Neuronal stem cell (in vitro differentiated cells): ENCODE measurements around the gene SLITRK3.

ENCODE experiments used
- DNase-seq: peaks from one replicate; pipeline ENCODE4 v3.0.0-alpha.2; 2013; ENCODE audit warnings: low spot score
- H2AFZ ChIP-seq: one replicate; pipeline ENCODE4 v1.6.1; 2013; ENCODE audit warnings: mild to moderate bottlenecking, low read length, inconsistent platforms
- H2AK5ac ChIP-seq: 2 replicates; pipeline ENCODE4 v1.6.1; 2013; ENCODE audit warnings: low read depth, mild to moderate bottlenecking, inconsistent platforms, low read length, moderate library complexity, mixed read lengths
- H2BK120ac ChIP-seq: 2 replicates; pipeline ENCODE4 v1.6.1; 2013; ENCODE audit warnings: low read depth, mild to moderate bottlenecking, inconsistent platforms, low read length, moderate library complexity, mixed read lengths
- H2BK12ac ChIP-seq: one replicate; pipeline ENCODE4 v1.6.1; 2013; ENCODE audit warnings: low read length, inconsistent platforms
- H2BK15ac ChIP-seq: 2 replicates; pipeline ENCODE4 v1.6.1; 2013; ENCODE audit warnings: mild to moderate bottlenecking, low read length, inconsistent platforms, mixed read lengths
- H2BK5ac ChIP-seq: one replicate; pipeline ENCODE4 v1.6.1; 2013; ENCODE audit warnings: inconsistent platforms, mild to moderate bottlenecking, low read length, moderate library complexity
- H3K14ac ChIP-seq: one replicate; pipeline ENCODE4 v1.6.1; 2013; ENCODE audit warnings: low read length, inconsistent platforms
- H3K18ac ChIP-seq: 2 replicates; pipeline ENCODE4 v1.6.1; 2013; ENCODE audit warnings: low read length, inconsistent platforms
- H3K23ac ChIP-seq: 2 replicates; pipeline ENCODE4 v1.6.1; 2013; ENCODE audit warnings: low read depth, mild to moderate bottlenecking, mixed read lengths, low read length, inconsistent platforms; ENCODE audit not compliant: poor library complexity
- H3K27ac ChIP-seq: replicated peaks from 3 replicates; pipeline ENCODE4 v1.5.1; 2013; ENCODE audit warnings: low read length, inconsistent platforms
- H3K27me3 ChIP-seq, 3 experiments: 2 replicates each; pipeline ENCODE4 v1.6.1; 2013; ENCODE audit warnings: low read length in 3 of 3, mild to moderate bottlenecking in 2 of 3, inconsistent platforms in 1 of 3, low read depth in 1 of 3, mixed read lengths in 1 of 3, moderate library complexity in 1 of 3; ENCODE audit not compliant: control insufficient read depth in 3 of 3, insufficient read depth in 3 of 3
- H3K36me3 ChIP-seq, 2 donors: replicated peaks in 1 of 2; 2 replicates each; pipeline ENCODE4 v1.6.1; 2013; ENCODE audit warnings: low read length in 2 of 2; ENCODE audit not compliant: control insufficient read depth in 2 of 2, insufficient read depth in 2 of 2
- H3K4ac ChIP-seq: 2 replicates; pipeline ENCODE4 v1.6.1; 2013; ENCODE audit warnings: inconsistent platforms, mild to moderate bottlenecking, low read length, moderate library complexity
- H3K4me1 ChIP-seq, 2 donors: 1 replicate in 1 of 2; 2 replicates in 1 of 2; pipeline ENCODE4 v1.6.1; 2013; ENCODE audit warnings: low read length in 2 of 2, low read depth in 1 of 2; ENCODE audit not compliant: control insufficient read depth in 2 of 2, insufficient read depth in 1 of 2
- H3K4me2 ChIP-seq: one replicate; pipeline ENCODE4 v1.6.1; 2013; ENCODE audit warnings: mild to moderate bottlenecking, low read length, inconsistent platforms; ENCODE audit not compliant: insufficient read depth, poor library complexity, severe bottlenecking
- H3K4me3 ChIP-seq, 2 donors: 2 replicates each; pipeline ENCODE4 v1.5.1; 2013; ENCODE audit warnings: low read length in 2 of 2, mild to moderate bottlenecking in 2 of 2, inconsistent platforms in 1 of 2, moderate library complexity in 1 of 2
- H3K79me1 ChIP-seq: one replicate; pipeline ENCODE4 v1.6.1; 2013; ENCODE audit warnings: low read depth, mild to moderate bottlenecking, inconsistent platforms, low read length, moderate library complexity
- H3K9ac ChIP-seq: one replicate; pipeline ENCODE4 v1.6.1; 2013; ENCODE audit warnings: mild to moderate bottlenecking, low read depth, low read length, inconsistent platforms; ENCODE audit not compliant: poor library complexity
- H3K9me3 ChIP-seq, 2 donors: replicated peaks in 1 of 2; 2 replicates each; pipeline versions ENCODE3 to v1.6.1; 2013; ENCODE audit warnings: low read length in 2 of 2, mild to moderate bottlenecking in 2 of 2, inconsistent platforms in 1 of 2, low read depth in 1 of 2, mixed read lengths in 1 of 2, moderate library complexity in 1 of 2; ENCODE audit not compliant: control insufficient read depth in 2 of 2, insufficient read depth in 1 of 2
- H4K8ac ChIP-seq: one replicate; pipeline ENCODE4 v1.6.1; 2013; ENCODE audit warnings: low read depth, mild to moderate bottlenecking, inconsistent platforms, low read length, moderate library complexity
- H4K91ac ChIP-seq: one replicate; pipeline ENCODE4 v1.6.1; 2013; ENCODE audit warnings: low read length, low read depth, mild to moderate bottlenecking, inconsistent platforms; ENCODE audit not compliant: poor library complexity
- WGBS, 2 donors: extraction: QIAGEN DNeasy Blood & Tissue Kit; methylation state at CpG; one replicate each; pipeline ENCODE4 v1.1.7; 2013; ENCODE audit warnings: missing lambda C conversion rate in 2 of 2, mixed read lengths in 1 of 2; ENCODE audit not compliant: insufficient read length in 2 of 2, insufficient replicate concordance in 1 of 2; ENCODE audit errors: extremely low coverage in 2 of 2; 5-methylcytosine and 5-hydroxymethylcytosine counted together

Gene SLITRK3

DNA sequence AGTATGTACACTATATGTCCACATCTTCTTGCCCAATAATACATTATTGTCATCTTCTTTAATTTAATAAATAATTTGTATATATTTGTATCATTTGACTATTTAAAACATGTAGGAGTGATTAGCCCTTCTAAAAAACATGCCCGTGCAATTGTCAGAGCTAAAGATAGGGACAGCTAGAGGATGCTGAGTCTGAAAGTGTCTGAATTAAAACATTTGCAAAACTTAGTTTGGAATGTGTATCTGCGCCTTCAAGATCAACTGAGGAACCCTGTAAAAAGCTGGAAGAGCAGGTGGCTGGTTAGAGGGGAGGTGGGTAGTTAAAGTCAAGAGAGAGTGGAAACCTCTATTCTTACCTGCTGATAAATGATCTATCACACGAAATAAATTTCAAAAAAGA is 4.7 kb downstream of the SLITRK3 start:
- H2BK5ac ChIP-seq: no peak overlapping the region
- peaks cover 2% of the 10 kb centered on the region for H3K79me1 ChIP-seq
- H4K91ac ChIP-seq: no peak overlapping the region
- H2BK15ac ChIP-seq: no peak overlapping the region
- no peak overlapping the region for H3K4me2 ChIP-seq
- H3K27ac ChIP-seq: no peak overlapping the region
- H3K4me1 ChIP-seq: peaks cover 0 to 18% of the 10 kb centered on the region in 2 donors
- no peaks in the 10 kb centered on the region for H3K9me3 ChIP-seq
- H2BK120ac ChIP-seq: no peak overlapping the region
- H3K4ac ChIP-seq: no peak overlapping the region
- no peak overlapping the region for H3K23ac ChIP-seq
- no peak overlapping the region for H3K9ac ChIP-seq
- no peak for DNase-seq
- H2AFZ ChIP-seq: no peak overlapping the region
- no peak overlapping the region for H4K8ac ChIP-seq
- peaks cover 0 to 24% (median 6%) of the 10 kb centered on the region in 3 experiments for H3K27me3 ChIP-seq
- no peaks in the 10 kb centered on the region for H3K36me3 ChIP-seq
- H3K18ac ChIP-seq: no peak overlapping the region
- no peak overlapping the region for H2BK12ac ChIP-seq
- H3K4me3 ChIP-seq: no peak overlapping the region
- no peak overlapping the region for H2AK5ac ChIP-seq
- H3K14ac ChIP-seq: no peak overlapping the region
- WGBS, 2 donors: no CpG with 5 or more reads among the region's 3 CpGs

DNA sequence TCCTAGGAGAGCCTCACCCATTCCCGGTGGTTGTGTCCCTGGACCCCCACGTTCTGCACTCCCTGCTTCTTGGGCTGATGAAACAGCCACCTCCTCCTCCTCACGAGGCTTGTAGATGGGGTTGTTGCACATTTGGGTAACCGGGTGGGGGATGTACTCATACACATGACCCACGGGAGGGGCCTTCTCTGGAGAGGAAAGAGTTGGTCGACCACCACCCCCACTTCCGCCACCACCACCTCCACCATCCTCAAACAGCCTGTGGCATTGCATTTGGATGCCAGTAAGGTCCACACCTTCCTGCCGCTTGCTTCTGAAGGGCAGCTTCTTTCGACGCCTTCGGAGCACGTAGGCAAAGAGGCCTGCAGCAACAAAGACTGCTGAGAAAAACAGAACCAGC is 7.7 kb downstream of the SLITRK3 start:
- Histone ChIP-seq H2AK5ac (no peak overlapping the region), H3K9me3 (no peaks in the 10 kb centered on the region), H3K4me1 (peaks cover 0 to 2% of the 10 kb centered on the region in 2 donors), H3K4me3 (no peak overlapping the region), H2BK12ac (peak overlapping the region; percentile 41), H3K9ac (no peak overlapping the region), H4K8ac (no peak overlapping the region), H2BK120ac (no peak overlapping the region), H3K18ac (no peak overlapping the region), H3K23ac (no peak overlapping the region), H2BK15ac (no peak overlapping the region), H3K27ac (no peak overlapping the region), H3K79me1 (peaks cover 2% of the 10 kb centered on the region), H3K4me2 (no peak overlapping the region), H2AFZ (no peak overlapping the region), H2BK5ac (no peak overlapping the region), H3K14ac (no peak overlapping the region), H3K36me3 (no peaks in the 10 kb centered on the region), H4K91ac (no peak overlapping the region), H3K27me3 (no peaks in the 10 kb centered on the region), H3K4ac (no peak overlapping the region)
- no peak for DNase-seq
- WGBS, 2 donors: no CpG with 5 or more reads among the region's 12 CpGs

DNA sequence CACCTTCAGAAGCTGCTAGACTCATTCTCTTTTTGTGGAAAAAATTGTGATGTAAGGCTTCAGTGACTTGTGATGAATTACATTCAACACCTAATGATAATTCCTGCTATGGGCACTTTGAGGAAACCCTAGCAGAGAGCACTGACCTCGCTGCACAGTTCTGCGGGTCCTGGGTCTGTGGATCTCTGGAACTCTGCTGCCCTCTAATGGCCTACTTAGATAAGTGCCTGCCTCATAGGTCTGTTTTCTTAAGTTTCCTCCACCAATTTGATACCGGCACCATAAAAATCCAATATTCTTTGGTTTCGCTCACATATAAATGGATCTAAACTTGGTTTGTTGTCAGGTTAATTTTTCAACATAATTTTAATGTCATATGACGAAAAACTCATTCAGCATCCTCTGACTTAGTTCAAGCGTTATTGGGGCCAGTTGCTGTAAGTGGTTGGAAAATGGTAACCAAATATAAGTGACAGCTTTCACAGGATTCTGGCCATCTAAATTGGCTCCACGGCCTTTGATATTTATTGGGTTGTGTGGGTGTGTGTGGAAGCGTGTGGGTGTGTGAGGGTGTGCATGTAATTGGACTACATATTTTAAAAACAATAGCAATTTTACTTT is 10.4 kb downstream of the SLITRK3 start:
- Histone ChIP-seq H2AK5ac (no peak overlapping the region), H2BK15ac (no peak overlapping the region), H2BK12ac (no peak overlapping the region), H3K79me1 (peaks cover 2% of the 10 kb centered on the region), H2BK120ac (no peak overlapping the region), H3K27me3 (no peaks in the 10 kb centered on the region), H3K36me3 (no peaks in the 10 kb centered on the region), H3K18ac (no peak overlapping the region), H2BK5ac (no peak overlapping the region), H3K9ac (no peak overlapping the region), H3K4me1 (no peaks in the 10 kb centered on the region), H3K4ac (no peak overlapping the region), H3K9me3 (no peaks in the 10 kb centered on the region), H2AFZ (no peak overlapping the region), H4K91ac (no peak overlapping the region), H4K8ac (no peak overlapping the region), H3K14ac (no peak overlapping the region), H3K23ac (no peak overlapping the region), H3K4me3 (no peak overlapping the region), H3K27ac (no peak overlapping the region), H3K4me2 (no peak overlapping the region)
- no CpG with 5 or more reads among the region's 8 CpGs for WGBS, 2 donors
- DNase-seq: peak; percentile 67

DNA sequence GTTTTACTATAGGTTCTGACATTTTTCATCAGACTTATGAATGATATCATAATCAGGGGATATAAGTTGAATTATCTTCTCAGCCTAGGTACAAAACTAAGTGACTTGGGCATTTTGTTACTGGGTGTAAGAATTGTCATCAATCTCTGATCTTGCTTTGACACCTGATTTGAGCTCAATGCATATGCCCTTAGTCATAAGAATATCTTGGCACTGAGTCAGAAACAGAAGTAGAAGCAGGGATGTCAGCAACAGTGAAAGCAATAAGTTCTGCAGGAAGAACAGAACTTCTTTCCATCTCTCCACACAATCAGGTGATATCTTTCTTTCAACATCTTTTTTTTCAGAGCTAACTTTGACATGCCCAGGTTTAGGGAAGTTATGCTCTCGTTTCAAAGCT is 14.6 kb downstream of the SLITRK3 start:
- no peak overlapping the region for H2BK12ac ChIP-seq
- no peaks in the 10 kb centered on the region for H3K36me3 ChIP-seq
- H2BK120ac ChIP-seq: no peak overlapping the region
- no peak overlapping the region for H2AK5ac ChIP-seq
- no peak overlapping the region for H2BK15ac ChIP-seq
- no peak overlapping the region for H4K8ac ChIP-seq
- no peak overlapping the region for H3K14ac ChIP-seq
- H3K18ac ChIP-seq: no peak overlapping the region
- no peaks in the 10 kb centered on the region for H3K4me1 ChIP-seq
- H3K4ac ChIP-seq: no peak overlapping the region
- H2BK5ac ChIP-seq: no peak overlapping the region
- H3K23ac ChIP-seq: no peak overlapping the region
- no peak overlapping the region for H3K4me3 ChIP-seq
- H3K27ac ChIP-seq: no peak overlapping the region
- H3K79me1 ChIP-seq: no peaks in the 10 kb centered on the region
- no CpG with 5 or more reads among the region's 1 CpG for WGBS, 2 donors
- no peaks in the 10 kb centered on the region for H3K9me3 ChIP-seq
- no peak overlapping the region for H3K4me2 ChIP-seq
- H2AFZ ChIP-seq: no peak overlapping the region
- no peak overlapping the region for H3K9ac ChIP-seq
- H3K27me3 ChIP-seq: no peaks in the 10 kb centered on the region
- H4K91ac ChIP-seq: no peak overlapping the region
- DNase-seq: no peak
